AG10803 (cell line): Measurements from ENCODE around the gene IL20.

Experiments
- DNase-seq: peaks from one replicate; pipeline ENCODE4 v3.0.0; 2010; ENCODE audit warnings: low read depth
- H3K4me3 ChIP-seq: 2 replicates; pipeline ENCODE4 v1.5.1; 2011; ENCODE audit warnings: mild to moderate bottlenecking, low read length, control low read depth
- CTCF ChIP-seq: conservative IDR thresholded peaks from 2 replicates; pipeline ENCODE4 v1.5.1; 2011; ENCODE audit warnings: mild to moderate bottlenecking, low read length, control low read depth, inconsistent platforms

The IL20 gene

GRCh38 chr1:206909161-206909882 is 43.9 kb downstream of the IL20 start:
- TF ChIP-seq CTCF = no peak
- peak overlapping the region; percentile 57 for H3K4me3 ChIP-seq
- no peak for DNase-seq

- DNase-seq = no peak
- peak overlapping the region; percentile 57 for H3K4me3 ChIP-seq
Observed at GRCh38 chr1:206909883-206910318, 44.5 kb downstream of the IL20 start.

GRCh38 chr1:206911064-206911663 is 45.7 kb downstream of the IL20 start:
- H3K4me3 ChIP-seq = no peak overlapping the region
- DNase-seq = peak; percentile 74
- peak; percentile 80 for TF ChIP-seq CTCF

More at GRCh38 chr1:206909883-206910318, 44.5 kb downstream of the IL20 start:
- TF ChIP-seq CTCF = no peak

GRCh38 chr1:206912445-206913095 is 47.1 kb downstream of the IL20 start:
- DNase-seq = peak; percentile 73
- TF ChIP-seq CTCF = peak; percentile 91
- no peak overlapping the region for H3K4me3 ChIP-seq

GRCh38 chr1:206913766-206914537 is 48.5 kb downstream of the IL20 start:
- TF ChIP-seq CTCF = no peak
- no peak for DNase-seq
- no peak overlapping the region for H3K4me3 ChIP-seq

- no peak overlapping the region for H3K4me3 ChIP-seq
Observed at GRCh38 chr1:206915030-206915735, 49.8 kb downstream of the IL20 start.

More at GRCh38 chr1:206915030-206915735, 49.8 kb downstream of the IL20 start:
- no peak for DNase-seq
- TF ChIP-seq CTCF = no peak
